GM12878 (cell line): ENCODE results near the gene NTN3. TPM values are rescaled to one million over a fixed set of nuclear protein-coding genes. Genes with fewer than 3 reads are reported as not detected.

Source experiments
- BACH1 ChIP-seq: fragments of 450-650 bp; IDR thresholded peaks from 2 replicates; pipeline ENCODE4 v1.6.1; 2017; ENCODE audit warnings: mild to moderate bottlenecking, borderline replicate concordance
- BHLHE40 ChIP-seq, 2 experiments: fragments of 450-650 bp in 1 of 2; IDR thresholded peaks; 2 replicates each; pipeline ENCODE4 v1.6.1; 2011 to 2017; ENCODE audit warnings: low read depth in 2 of 2, borderline replicate concordance in 1 of 2, improper control_type of control experiment in 1 of 2, low read length in 1 of 2, mild to moderate bottlenecking in 1 of 2
- CHD1 ChIP-seq: IDR thresholded peaks from 2 replicates; pipeline ENCODE4 v1.6.1; 2012; ENCODE audit warnings: low read depth, low read length, improper control_type of control experiment
- CREM ChIP-seq: IDR thresholded peaks from 2 replicates; pipeline ENCODE4 v1.6.1; 2014; ENCODE audit warnings: antibody characterized with exemption, low read depth
- EGR1 ChIP-seq, 2 experiments: IDR thresholded peaks; 1 replicate in 1 of 2; 2 replicates in 1 of 2; pipeline ENCODE4 v1.6.1; 2011 to 2012; ENCODE audit warnings: low read depth in 2 of 2, low read length in 2 of 2, borderline replicate concordance in 1 of 2, mild to moderate bottlenecking in 1 of 2, moderate library complexity in 1 of 2
- FOS ChIP-seq: IDR thresholded peaks from 3 replicates; pipeline ENCODE4 v1.6.1; 2011; ENCODE audit warnings: borderline replicate concordance; ENCODE audit not compliant: insufficient read length; ENCODE audit errors: extremely low read depth
- FOXM1 ChIP-seq: IDR thresholded peaks from 2 replicates; pipeline ENCODE4 v1.6.1; 2012; ENCODE audit warnings: low read depth, mild to moderate bottlenecking, inconsistent platforms, low read length, moderate library complexity
- NBN ChIP-seq: fragments of 450-650 bp; IDR thresholded peaks from 2 replicates; pipeline ENCODE4 v1.6.1; 2016
- RELB ChIP-seq: fragments of 450-650 bp; IDR thresholded peaks from 2 replicates; pipeline ENCODE4 v1.6.1; 2017; ENCODE audit warnings: low read depth, mild to moderate bottlenecking, moderate library complexity
- RUNX3 ChIP-seq: IDR thresholded peaks from 2 replicates; pipeline ENCODE4 v1.6.1; 2012; ENCODE audit warnings: low read length, inconsistent platforms
- TCF7 ChIP-seq: IDR thresholded peaks from 2 replicates; pipeline ENCODE4 v1.6.1; 2014; ENCODE audit warnings: antibody characterized with exemption, borderline replicate concordance
- ZNF24 ChIP-seq: fragments of 450-650 bp; IDR thresholded peaks from 2 replicates; pipeline ENCODE4 v1.6.1; 2017; ENCODE audit warnings: antibody characterized with exemption, mild to moderate bottlenecking
- ZNF622 ChIP-seq: fragments of 450-650 bp; IDR thresholded peaks from 2 replicates; pipeline ENCODE4 v1.6.1; 2017; ENCODE audit warnings: mild to moderate bottlenecking, inconsistent platforms
- polyA plus RNA-seq, 11 experiments: library from polyadenylated mRNA; depleted of rRNA in 4 of 11; unstranded in 6 of 11; stranded (reverse) in 5 of 11; fragments of >200 nt; fragmentation: Nextera tagmentation in 4 of 11; fragmentation: Illumina TruSeq in 1 of 11; extraction: Ambion mirVana in 4 of 11; extraction: Trizol in 1 of 11; gene quantifications; 1 replicate in 1 of 11; 2 replicates in 10 of 11; pipeline versions ENCODE4 v1.2.1 to v1.2.3, GENCODE V29; 2011 to 2016; ENCODE audit warnings: inconsistent platforms in 2 of 11, missing spikeins in 2 of 11, low read depth in 1 of 11
- total RNA-seq, 4 experiments: library from RNA; depleted of rRNA in 3 of 4; stranded (reverse); fragments of >200 nt in 3 of 4; fragmentation: Illumina TruSeq in 1 of 4; extraction: Trizol in 1 of 4; gene quantifications; 2 replicates each; pipeline versions ENCODE4 v1.2.1 to v1.2.3, GENCODE V29; 2013 to 2021
- TF ChIP-seq, protein P1 (sequence below): fragments of 450-650 bp; IDR thresholded peaks from 2 replicates; pipeline ENCODE4 v1.6.1; 2017; ENCODE audit warnings: mild to moderate bottlenecking, low read depth, inconsistent platforms; ENCODE audit not compliant: poor library complexity, severe bottlenecking
- TF ChIP-seq, protein P2 (sequence below): IDR thresholded peaks from 2 replicates; pipeline ENCODE4 v1.6.1; 2011; ENCODE audit warnings: mild to moderate bottlenecking, low read depth, low read length, moderate library complexity; ENCODE audit not compliant: insufficient replicate concordance
- TF ChIP-seq, protein P3 (sequence below): fragments of 450-650 bp; IDR thresholded peaks from 2 replicates; pipeline ENCODE4 v1.6.1; 2017; ENCODE audit warnings: mild to moderate bottlenecking, moderate library complexity
- TF ChIP-seq, protein P4 (sequence below): IDR thresholded peaks from 2 replicates; pipeline ENCODE4 v1.6.1; 2011; ENCODE audit warnings: borderline replicate concordance, low read depth, mild to moderate bottlenecking, moderate library complexity, low read length; ENCODE audit not compliant: insufficient read depth, poor library complexity, severe bottlenecking

Gene NTN3
- total and polyA plus RNA-seq, 10 of the 15 experiments (the other 5 are each of a cell fraction or from before 2014, with no cell fraction given) = 0.04 TPM; not detected in 9

GRCh38 chr16:2467528-2468232 is 3.4 kb upstream of the NTN3 start (continued):
- TF ChIP-seq, protein P1, sequence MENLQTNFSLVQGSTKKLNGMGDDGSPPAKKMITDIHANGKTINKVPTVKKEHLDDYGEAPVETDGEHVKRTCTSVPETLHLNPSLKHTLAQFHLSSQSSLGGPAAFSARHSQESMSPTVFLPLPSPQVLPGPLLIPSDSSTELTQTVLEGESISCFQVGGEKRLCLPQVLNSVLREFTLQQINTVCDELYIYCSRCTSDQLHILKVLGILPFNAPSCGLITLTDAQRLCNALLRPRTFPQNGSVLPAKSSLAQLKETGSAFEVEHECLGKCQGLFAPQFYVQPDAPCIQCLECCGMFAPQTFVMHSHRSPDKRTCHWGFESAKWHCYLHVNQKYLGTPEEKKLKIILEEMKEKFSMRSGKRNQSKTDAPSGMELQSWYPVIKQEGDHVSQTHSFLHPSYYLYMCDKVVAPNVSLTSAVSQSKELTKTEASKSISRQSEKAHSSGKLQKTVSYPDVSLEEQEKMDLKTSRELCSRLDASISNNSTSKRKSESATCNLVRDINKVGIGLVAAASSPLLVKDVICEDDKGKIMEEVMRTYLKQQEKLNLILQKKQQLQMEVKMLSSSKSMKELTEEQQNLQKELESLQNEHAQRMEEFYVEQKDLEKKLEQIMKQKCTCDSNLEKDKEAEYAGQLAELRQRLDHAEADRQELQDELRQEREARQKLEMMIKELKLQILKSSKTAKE = no peak
- no peak for TF ChIP-seq TCF7
- TF ChIP-seq, protein P2, sequence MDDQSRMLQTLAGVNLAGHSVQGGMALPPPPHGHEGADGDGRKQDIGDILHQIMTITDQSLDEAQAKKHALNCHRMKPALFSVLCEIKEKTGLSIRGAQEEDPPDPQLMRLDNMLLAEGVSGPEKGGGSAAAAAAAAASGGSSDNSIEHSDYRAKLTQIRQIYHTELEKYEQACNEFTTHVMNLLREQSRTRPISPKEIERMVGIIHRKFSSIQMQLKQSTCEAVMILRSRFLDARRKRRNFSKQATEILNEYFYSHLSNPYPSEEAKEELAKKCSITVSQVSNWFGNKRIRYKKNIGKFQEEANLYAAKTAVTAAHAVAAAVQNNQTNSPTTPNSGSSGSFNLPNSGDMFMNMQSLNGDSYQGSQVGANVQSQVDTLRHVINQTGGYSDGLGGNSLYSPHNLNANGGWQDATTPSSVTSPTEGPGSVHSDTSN = no peak
- no peak for TF ChIP-seq NBN
- TF ChIP-seq, protein P3, sequence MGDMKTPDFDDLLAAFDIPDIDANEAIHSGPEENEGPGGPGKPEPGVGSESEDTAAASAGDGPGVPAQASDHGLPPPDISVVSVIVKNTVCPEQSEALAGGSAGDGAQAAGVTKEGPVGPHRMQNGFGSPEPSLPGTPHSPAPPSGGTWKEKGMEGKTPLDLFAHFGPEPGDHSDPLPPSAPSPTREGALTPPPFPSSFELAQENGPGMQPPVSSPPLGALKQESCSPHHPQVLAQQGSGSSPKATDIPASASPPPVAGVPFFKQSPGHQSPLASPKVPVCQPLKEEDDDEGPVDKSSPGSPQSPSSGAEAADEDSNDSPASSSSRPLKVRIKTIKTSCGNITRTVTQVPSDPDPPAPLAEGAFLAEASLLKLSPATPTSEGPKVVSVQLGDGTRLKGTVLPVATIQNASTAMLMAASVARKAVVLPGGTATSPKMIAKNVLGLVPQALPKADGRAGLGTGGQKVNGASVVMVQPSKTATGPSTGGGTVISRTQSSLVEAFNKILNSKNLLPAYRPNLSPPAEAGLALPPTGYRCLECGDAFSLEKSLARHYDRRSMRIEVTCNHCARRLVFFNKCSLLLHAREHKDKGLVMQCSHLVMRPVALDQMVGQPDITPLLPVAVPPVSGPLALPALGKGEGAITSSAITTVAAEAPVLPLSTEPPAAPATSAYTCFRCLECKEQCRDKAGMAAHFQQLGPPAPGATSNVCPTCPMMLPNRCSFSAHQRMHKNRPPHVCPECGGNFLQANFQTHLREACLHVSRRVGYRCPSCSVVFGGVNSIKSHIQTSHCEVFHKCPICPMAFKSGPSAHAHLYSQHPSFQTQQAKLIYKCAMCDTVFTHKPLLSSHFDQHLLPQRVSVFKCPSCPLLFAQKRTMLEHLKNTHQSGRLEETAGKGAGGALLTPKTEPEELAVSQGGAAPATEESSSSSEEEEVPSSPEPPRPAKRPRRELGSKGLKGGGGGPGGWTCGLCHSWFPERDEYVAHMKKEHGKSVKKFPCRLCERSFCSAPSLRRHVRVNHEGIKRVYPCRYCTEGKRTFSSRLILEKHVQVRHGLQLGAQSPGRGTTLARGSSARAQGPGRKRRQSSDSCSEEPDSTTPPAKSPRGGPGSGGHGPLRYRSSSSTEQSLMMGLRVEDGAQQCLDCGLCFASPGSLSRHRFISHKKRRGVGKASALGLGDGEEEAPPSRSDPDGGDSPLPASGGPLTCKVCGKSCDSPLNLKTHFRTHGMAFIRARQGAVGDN = peak; percentile 84
- peak in 1 of 2 experiments; percentile 64; a peak in 1 of 3 replicates for TF ChIP-seq EGR1 (IDR thresholded peaks at IDR 0.05; ENCODE audit: borderline replicate concordance in 1 of 2, low read depth in 2 of 2, low read length in 2 of 2)
- TF ChIP-seq ZNF24 = no peak
- no peak for TF ChIP-seq RUNX3
- no peak for TF ChIP-seq CHD1
- TF ChIP-seq, protein P4, sequence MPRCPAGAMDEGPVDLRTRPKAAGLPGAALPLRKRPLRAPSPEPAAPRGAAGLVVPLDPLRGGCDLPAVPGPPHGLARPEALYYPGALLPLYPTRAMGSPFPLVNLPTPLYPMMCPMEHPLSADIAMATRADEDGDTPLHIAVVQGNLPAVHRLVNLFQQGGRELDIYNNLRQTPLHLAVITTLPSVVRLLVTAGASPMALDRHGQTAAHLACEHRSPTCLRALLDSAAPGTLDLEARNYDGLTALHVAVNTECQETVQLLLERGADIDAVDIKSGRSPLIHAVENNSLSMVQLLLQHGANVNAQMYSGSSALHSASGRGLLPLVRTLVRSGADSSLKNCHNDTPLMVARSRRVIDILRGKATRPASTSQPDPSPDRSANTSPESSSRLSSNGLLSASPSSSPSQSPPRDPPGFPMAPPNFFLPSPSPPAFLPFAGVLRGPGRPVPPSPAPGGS = no peak
- no peak for TF ChIP-seq ZNF622
- 0 out of 2 replicates have a peak, but pooled peaks have one; percentile 46 for TF ChIP-seq CREM
- TF ChIP-seq FOS = no peak
- peak; percentile 32; the same call in 1 of the 2 replicates for TF ChIP-seq BACH1
- TF ChIP-seq RELB = no peak
- peak in 1 of 2 experiments; percentile 67; a peak in 2 of 4 replicates for TF ChIP-seq BHLHE40 (IDR thresholded peaks at IDR 0.05; ENCODE audit: borderline replicate concordance in 1 of 2, low read depth in 2 of 2, low read length in 1 of 2)
- no peak for TF ChIP-seq FOXM1
